ENCODE data around the gene ANKRD13B. TPM values are rescaled to one million over a fixed set of nuclear protein-coding genes. Genes with fewer than 3 reads are reported as not detected.

ANKRD13B gene
- total and polyA plus RNA-seq, 2 donors (not counting 1 experiment from before 2014, with no cell fraction given) = 1.6 to 2.8 TPM

- Mint-ChIP-seq H3K27me3 (no peaks in the 10 kb centered on the region), H3K4me3 (no peak overlapping the region), H3K27ac (peak overlapping the region; percentile 76), H3K4me1 (peaks cover 28% of the 10 kb centered on the region), H3K9me3 (ENCODE audit: insufficient read depth) (no peaks in the 10 kb centered on the region)
- peaks cover 13 to 15% of the 10 kb centered on the region in 2 donors for H3K4me1 ChIP-seq (ENCODE audit: control insufficient read depth in 2 of 2, insufficient read depth in 2 of 2, low read length in 2 of 2)
- CTCF ChIA-PET = interaction anchor here (1.4 to 11.9 kb wide), 4 partner anchors 12 to 379 kb away, joined by 3 to 196 read pairs (median 4); no protein-coding TSS in a partner anchor
- H2AFZ ChIP-seq (ENCODE audit: insufficient read depth, low read depth, low read length, poor library complexity, severe bottlenecking) = no peak overlapping the region
- peaks cover 25 to 46% of the 10 kb centered on the region in 2 experiments for H3K36me3 ChIP-seq (replicated peaks in 1 of 2; ENCODE audit: control extremely low read depth in 1 of 2, control insufficient read depth in 1 of 2, extremely low read depth in 1 of 2, insufficient read depth in 2 of 2, low read length in 1 of 2)
- intact Hi-C loops (cut with micrococcal nuclease) = no loop called here
- H3K27me3 ChIP-seq (replicated peaks in 1 of 4; ENCODE audit: control extremely low read depth in 1 of 4, control insufficient read depth in 3 of 4, insufficient read depth in 4 of 4, low read length in 3 of 4) = no peaks in the 10 kb centered on the region
- ATAC-seq (ENCODE audit: low read depth) (no peak), DNase-seq (no peak)
- no peak overlapping the region for H3K9ac ChIP-seq (ENCODE audit: low read length)
- H3K27ac ChIP-seq (ENCODE audit: low read length in 2 of 2) = peak overlapping the region in 1 of 2 donors; percentile 35
- no peak overlapping the region for H3K4me3 ChIP-seq (ENCODE audit: control extremely low read depth in 1 of 5, extremely low read depth in 1 of 5, insufficient read depth in 1 of 5, low read depth in 2 of 5, low read length in 4 of 5)
- peaks cover 7% of the 10 kb centered on the region for H4K20me1 ChIP-seq (ENCODE audit: control insufficient read depth, insufficient read depth, low read length, poor library complexity, severe bottlenecking)
- no peaks in the 10 kb centered on the region for H3K9me3 ChIP-seq (ENCODE audit: control extremely low read depth in 1 of 3, control insufficient read depth in 2 of 3, insufficient read depth in 1 of 3, low read length in 2 of 3)
- 80% methylated on average over 1 of the region's 2 CpGs for WGBS (ENCODE audit: insufficient coverage)
- POLR2A ChIA-PET = interaction anchor here (0.7 to 0.9 kb wide), 3 partner anchors 25 to 120 kb away, joined by 3 to 7 read pairs (median 5); no protein-coding TSS in a partner anchor
- TF ChIP-seq EZH2 (IDR thresholded peaks at IDR 0.05; ENCODE audit: borderline replicate concordance, insufficient read depth, low read depth, low read length, poor library complexity, severe bottlenecking) (no peak), CTCF (IDR thresholded peaks at IDR 0.05) (no peak)
- H3K79me2 ChIP-seq (ENCODE audit: control insufficient read depth, insufficient read depth, low read length) = peaks cover 24% of the 10 kb centered on the region
- H3K4me2 ChIP-seq (replicated peaks; ENCODE audit: low read depth, low read length, poor library complexity, severe bottlenecking) = no peak overlapping the region
Observed at GRCh38 chr17:29642171-29642611, 49.3 kb downstream of the ANKRD13B start.

GRCh38 chr17:29643817-29644160 lies 50.9 kb downstream of the ANKRD13B start:
- ATAC-seq (ENCODE audit: low read depth) = no peak
- Histone ChIP-seq H3K4me2 (replicated peaks; ENCODE audit: low read depth, low read length, poor library complexity, severe bottlenecking) (no peak overlapping the region), H3K9me3 (ENCODE audit: control extremely low read depth in 1 of 3, control insufficient read depth in 2 of 3, insufficient read depth in 1 of 3, low read length in 2 of 3) (no peaks in the 10 kb centered on the region), H2AFZ (ENCODE audit: insufficient read depth, low read depth, low read length, poor library complexity, severe bottlenecking) (no peak overlapping the region), H3K4me3 (ENCODE audit: control extremely low read depth in 1 of 5, extremely low read depth in 1 of 5, insufficient read depth in 1 of 5, low read depth in 2 of 5, low read length in 4 of 5) (no peak overlapping the region), H3K4me1 (ENCODE audit: control insufficient read depth in 2 of 2, insufficient read depth in 2 of 2, low read length in 2 of 2) (peaks cover 13 to 15% of the 10 kb centered on the region in 2 donors), H3K27ac (ENCODE audit: low read length in 2 of 2) (no peak overlapping the region), H3K36me3 (replicated peaks in 1 of 2; ENCODE audit: control extremely low read depth in 1 of 2, control insufficient read depth in 1 of 2, extremely low read depth in 1 of 2, insufficient read depth in 2 of 2, low read length in 1 of 2) (peaks cover 27 to 54% of the 10 kb centered on the region in 2 experiments), H3K79me2 (ENCODE audit: control insufficient read depth, insufficient read depth, low read length) (peaks cover 28% of the 10 kb centered on the region), H3K27me3 (replicated peaks in 1 of 4; ENCODE audit: control extremely low read depth in 1 of 4, control insufficient read depth in 3 of 4, insufficient read depth in 4 of 4, low read length in 3 of 4) (no peaks in the 10 kb centered on the region), H4K20me1 (ENCODE audit: control insufficient read depth, insufficient read depth, low read length, poor library complexity, severe bottlenecking) (peaks cover 7% of the 10 kb centered on the region), H3K9ac (ENCODE audit: low read length) (no peak overlapping the region)
- Mint-ChIP-seq H3K27ac (peak overlapping the region; percentile 10), H3K9me3 (ENCODE audit: insufficient read depth) (no peaks in the 10 kb centered on the region), H3K4me1 (peaks cover 28% of the 10 kb centered on the region), H3K27me3 (no peaks in the 10 kb centered on the region), H3K4me3 (no peak overlapping the region)
- 100% methylated on average over 1 of the region's 1 CpG for WGBS (ENCODE audit: insufficient coverage)
- no peak for DNase-seq
- POLR2A ChIA-PET = no interaction called here
- TF ChIP-seq CTCF (IDR thresholded peaks at IDR 0.05) = no peak
- no peak for TF ChIP-seq EZH2 (IDR thresholded peaks at IDR 0.05; ENCODE audit: borderline replicate concordance, insufficient read depth, low read depth, low read length, poor library complexity, severe bottlenecking)
- CTCF ChIA-PET = interaction anchor here (0.9 to 11.9 kb wide), 6 partner anchors 11 to 164 kb away, joined by 3 to 196 read pairs (median 4); no protein-coding TSS in a partner anchor
- intact Hi-C loops (cut with micrococcal nuclease) = no loop called here
